ENCODE data around the gene DGCR6L.
"Not testable (repeated sequence)": the region's sequence is repeated elsewhere in the genome, so short reads cannot be mapped to it uniquely, and the experiment has no call there.

Gene DGCR6L

GRCh38 chr22:20319745-20320658 is at the start of gene DGCR6L:
DGCR6L (minus strand) TSS chr22:20320060; CDS start chr22:20319988, 72 bp downstream.
- DNase-seq = peak; percentile 81

- DNase-seq = not testable (repeated sequence)
Observed at GRCh38 chr22:20368875-20369274, 49.0 kb upstream of the DGCR6L start.

- DNase-seq = not testable (repeated sequence)
Observed at GRCh38 chr22:20366841-20367240, 47.0 kb upstream of the DGCR6L start.

GRCh38 chr22:20364335-20365260 is 44.7 kb upstream of the DGCR6L start:
- DNase-seq = not testable (repeated sequence)

- not testable (repeated sequence) for DNase-seq
Observed at GRCh38 chr22:20362403-20362802, 42.5 kb upstream of the DGCR6L start.

- DNase-seq = not testable (repeated sequence)
Observed at GRCh38 chr22:20361752-20362229, 41.9 kb upstream of the DGCR6L start.

GRCh38 chr22:20360866-20361751 is 41.2 kb upstream of the DGCR6L start:
- DNase-seq = not testable (repeated sequence)

- not testable (repeated sequence) for DNase-seq
Observed at GRCh38 chr22:20360261-20360660, 40.4 kb upstream of the DGCR6L start.

GRCh38 chr22:20358503-20359239 is 38.8 kb upstream of the DGCR6L start:
- DNase-seq = not testable (repeated sequence)

GRCh38 chr22:20357967-20358366 is 38.1 kb upstream of the DGCR6L start:
- not testable (repeated sequence) for DNase-seq

- DNase-seq = not testable (repeated sequence)
Observed at GRCh38 chr22:20356906-20357305, 37.0 kb upstream of the DGCR6L start.

- not testable (repeated sequence) for DNase-seq
Observed at GRCh38 chr22:20355939-20356636, 36.2 kb upstream of the DGCR6L start.

GRCh38 chr22:20354238-20354975 is 34.5 kb upstream of the DGCR6L start:
- DNase-seq = no peak

- not testable (repeated sequence) for DNase-seq
Observed at GRCh38 chr22:20352536-20352935, 32.7 kb upstream of the DGCR6L start.

- not testable (repeated sequence) for DNase-seq
Observed at GRCh38 chr22:20346553-20346952, 26.7 kb upstream of the DGCR6L start.

GRCh38 chr22:20338291-20338690 is 18.4 kb upstream of the DGCR6L start:
- DNase-seq = not testable (repeated sequence)

GRCh38 chr22:20337807-20338206 is 17.9 kb upstream of the DGCR6L start:
- not testable (repeated sequence) for DNase-seq

GRCh38 chr22:20336561-20336960 is 16.7 kb upstream of the DGCR6L start:
- DNase-seq = not testable (repeated sequence)

GRCh38 chr22:20328569-20328930 is 8.7 kb upstream of the DGCR6L start:
- DNase-seq = not testable (repeated sequence)

GRCh38 chr22:20325996-20326395 is 6.1 kb upstream of the DGCR6L start:
- not testable (repeated sequence) for DNase-seq
